Stomach (tissue), 9 donors: ENCODE data around the gene MTCH1. TPM values are rescaled to one million over a fixed set of nuclear protein-coding genes. Genes with fewer than 3 reads are reported as not detected.
"Not testable (repeated sequence)": the region's sequence is repeated elsewhere in the genome, so short reads cannot be mapped to it uniquely, and the experiment has no call there.

Experiments used
- DNase-seq, 2 donors: peaks; one replicate each; pipeline versions ENCODE4 v3.0.0 to v3.0.0-alpha.2; 2013 to 2019
- H3K27ac ChIP-seq, 5 donors: fragments of 200-600 bp in 4 of 5; sonication (generic) in 4 of 5; one replicate each; pipeline ENCODE4 v1.5.1; 2013 to 2019; ENCODE audit warnings: mild to moderate bottlenecking in 1 of 5, moderate library complexity in 1 of 5
- H3K27me3 ChIP-seq, 3 donors: fragments of 200-600 bp; sonication (generic); one replicate each; pipeline ENCODE4 v1.5.1; 2017 to 2019; ENCODE audit warnings: mixed run types in 1 of 3
- H3K36me3 ChIP-seq, 4 donors: fragments of 200-600 bp; sonication (generic); 1 replicate in 3 of 4; 2 replicates in 1 of 4; pipeline ENCODE4 v1.5.1; 2016 to 2019
- H3K4me1 ChIP-seq, 4 donors: fragments of 200-600 bp; sonication (generic); one replicate each; pipeline ENCODE4 v1.5.1; 2016 to 2019
- H3K4me3 ChIP-seq, 4 donors: fragments of 200-600 bp; sonication (generic) in 3 of 4; one replicate each; pipeline ENCODE4 v1.5.1; 2016 to 2019; ENCODE audit warnings: mild to moderate bottlenecking in 1 of 4
- H3K9me3 ChIP-seq, 4 donors: fragments of 200-600 bp; sonication (generic); one replicate each; pipeline ENCODE4 v1.5.1; 2016 to 2019
- EP300 ChIP-seq: sonication (generic); formaldehyde crosslinking; IDR thresholded peaks from one replicate; pipeline ENCODE4 v1.6.1; 2017; ENCODE audit warnings: antibody characterized with exemption
- POLR2A ChIP-seq, 4 donors: fragments of 450-650 bp; IDR thresholded peaks; one replicate each; pipeline ENCODE4 v1.6.1; 2016; ENCODE audit warnings: antibody characterized with exemption in 4 of 4, control low read depth in 2 of 4, mild to moderate bottlenecking in 1 of 4, moderate library complexity in 1 of 4
- POLR2AphosphoS5 ChIP-seq, 3 donors: sonication (generic); formaldehyde crosslinking; IDR thresholded peaks; one replicate each; pipeline ENCODE4 v1.6.1; 2016; ENCODE audit warnings: antibody characterized with exemption in 3 of 3
- WGBS, 5 donors: extraction: QIAGEN DNeasy Blood & Tissue Kit in 3 of 5; methylation state at CpG; one replicate each; pipeline versions ENCODE4 v1.1.5 to v1.1.7; 2013 to 2018; 5-methylcytosine and 5-hydroxymethylcytosine counted together
- intact Hi-C: fragments of 100-400 bp; cut with DNase I; formaldehyde crosslinking; loops from one replicate; pipeline ENCODE4 v1.15.1; 2023; ENCODE audit warnings: low total_unique reads
- polyA plus RNA-seq, 3 donors: library from polyadenylated mRNA; stranded (reverse); fragments of 200-250 nt; gene quantifications; one replicate each; pipeline ENCODE4 v1.2.3, GENCODE V29; 2013
- total RNA-seq, 5 donors: library from RNA; depleted of rRNA; stranded (reverse); fragments of >200 nt; gene quantifications; one replicate each; pipeline versions ENCODE4 v1.1.0 to v1.2.3, GENCODE V29; 2014 to 2016
- TF ChIP-seq, protein P1 (sequence below), 7 experiments: fragments of 450-650 bp in 4 of 7; fragments of 200-600 bp in 3 of 7; sonication (generic) in 3 of 7; IDR thresholded peaks; one replicate each; pipeline ENCODE4 v1.5.1; 2016 to 2019; ENCODE audit warnings: antibody characterized with exemption in 7 of 7, control low read depth in 2 of 7, mild to moderate bottlenecking in 1 of 7
- donor health status: healthy with polysubstance abuse.
- donor health status: Bipolar disorder and iron deficiency.
- donor health status: healthy.

Gene MTCH1
- total and polyA plus RNA-seq, 8 donors, result 110 to 202 (median 148) TPM

- Histone ChIP-seq H3K9me3 (no peaks in the 10 kb centered on the region), H3K27me3 (no peaks in the 10 kb centered on the region), H3K4me3 (no peak overlapping the region), H3K27ac (peak overlapping the region; percentile 48 to 87 (median 61)), H3K4me1 (peaks cover 13 to 23% (median 17%) of the 10 kb centered on the region in 4 donors), H3K36me3 (no peaks in the 10 kb centered on the region)
- DNase-seq, result no peak
- intact Hi-C loops, result no loop called here
- 64 to 73% (median 68%) methylated on average over 8 of the region's 8 CpGs for WGBS, 5 donors
- TF ChIP-seq POLR2A (IDR thresholded peaks at IDR 0.05) (no peak), EP300 (no peak), POLR2AphosphoS5 (IDR thresholded peaks at IDR 0.05) (no peak)
- TF ChIP-seq, protein P1, sequence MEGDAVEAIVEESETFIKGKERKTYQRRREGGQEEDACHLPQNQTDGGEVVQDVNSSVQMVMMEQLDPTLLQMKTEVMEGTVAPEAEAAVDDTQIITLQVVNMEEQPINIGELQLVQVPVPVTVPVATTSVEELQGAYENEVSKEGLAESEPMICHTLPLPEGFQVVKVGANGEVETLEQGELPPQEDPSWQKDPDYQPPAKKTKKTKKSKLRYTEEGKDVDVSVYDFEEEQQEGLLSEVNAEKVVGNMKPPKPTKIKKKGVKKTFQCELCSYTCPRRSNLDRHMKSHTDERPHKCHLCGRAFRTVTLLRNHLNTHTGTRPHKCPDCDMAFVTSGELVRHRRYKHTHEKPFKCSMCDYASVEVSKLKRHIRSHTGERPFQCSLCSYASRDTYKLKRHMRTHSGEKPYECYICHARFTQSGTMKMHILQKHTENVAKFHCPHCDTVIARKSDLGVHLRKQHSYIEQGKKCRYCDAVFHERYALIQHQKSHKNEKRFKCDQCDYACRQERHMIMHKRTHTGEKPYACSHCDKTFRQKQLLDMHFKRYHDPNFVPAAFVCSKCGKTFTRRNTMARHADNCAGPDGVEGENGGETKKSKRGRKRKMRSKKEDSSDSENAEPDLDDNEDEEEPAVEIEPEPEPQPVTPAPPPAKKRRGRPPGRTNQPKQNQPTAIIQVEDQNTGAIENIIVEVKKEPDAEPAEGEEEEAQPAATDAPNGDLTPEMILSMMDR (IDR thresholded peaks at IDR 0.05), result no peak
These were observed 12.7 kb upstream of the MTCH1 start for GRCh38 chr6:36998723-36999038.

GRCh38 chr6:36997811-36998722 lies 12.1 kb upstream of the MTCH1 start:
- 33 to 50% (median 46%) methylated on average over 17 to 18 of the region's 18 CpGs for WGBS, 5 donors
- Histone ChIP-seq H3K4me1 (peaks cover 13 to 23% (median 17%) of the 10 kb centered on the region in 4 donors), H3K9me3 (no peaks in the 10 kb centered on the region), H3K4me3 (no peak overlapping the region), H3K27me3 (no peaks in the 10 kb centered on the region), H3K27ac (peak overlapping the region; percentile 48 to 87 (median 61)), H3K36me3 (no peaks in the 10 kb centered on the region)
- TF ChIP-seq POLR2A (IDR thresholded peaks at IDR 0.05) (no peak), POLR2AphosphoS5 (IDR thresholded peaks at IDR 0.05) (peak in 2 of 3 donors; percentile 23 to 36)
- DNase-seq, result peak; percentile 64 to 86
- intact Hi-C loops, result no loop called here

DNA sequence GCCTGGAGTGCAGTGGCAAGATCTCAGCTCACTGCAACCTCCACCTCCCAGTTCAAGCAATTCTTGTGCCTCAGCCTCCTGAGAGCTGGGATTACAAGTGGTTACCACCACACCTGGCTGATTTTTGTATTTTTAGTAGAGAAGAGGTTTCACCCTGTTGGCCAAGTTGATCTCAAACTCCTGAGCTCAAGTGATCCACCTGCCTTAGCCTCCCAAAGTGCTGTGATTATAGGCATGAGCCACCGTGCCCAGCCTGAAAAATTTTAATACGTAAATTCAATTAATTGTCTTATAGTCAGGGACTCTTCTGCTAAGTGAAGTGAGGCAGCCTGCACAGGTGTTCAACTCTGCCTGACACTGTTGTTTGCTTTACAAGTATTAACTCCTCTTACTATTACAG lies 4.4 kb upstream of the MTCH1 start:
- H3K9me3 ChIP-seq, H3K4me3 ChIP-seq, DNase-seq, intact Hi-C loops, H3K27me3 ChIP-seq, H3K36me3 ChIP-seq, H3K27ac ChIP-seq: not testable (repeated sequence)
- 81 to 94% (median 83%) methylated on average over 2 of the region's 2 CpGs for WGBS, 5 donors
- H3K4me1 ChIP-seq, result peaks cover 8 to 14% (median 13%) of the 10 kb centered on the region in 4 donors

GRCh38 chr6:36989264-36989663 lies 3.3 kb upstream of the MTCH1 start:
- no peak for DNase-seq
- H3K9me3 ChIP-seq, result no peaks in the 10 kb centered on the region
- no peaks in the 10 kb centered on the region for H3K36me3 ChIP-seq
- H3K4me1 ChIP-seq, result peaks cover 13 to 23% (median 21%) of the 10 kb centered on the region in 4 donors
- H3K4me3 ChIP-seq, result no peak overlapping the region
- no peaks in the 10 kb centered on the region for H3K27me3 ChIP-seq
- intact Hi-C loops, result no loop called here
- H3K27ac ChIP-seq, result no peak overlapping the region
- WGBS, 5 donors, result 77 to 88% (median 86%) methylated on average over 6 of the region's 6 CpGs
- TF ChIP-seq, protein P1 (IDR thresholded peaks at IDR 0.05), result no peak
- TF ChIP-seq POLR2A (IDR thresholded peaks at IDR 0.05) (no peak), POLR2AphosphoS5 (IDR thresholded peaks at IDR 0.05) (no peak), EP300 (no peak)

- Histone ChIP-seq H3K4me3 (peak overlapping the region; percentile 91 to 100 (median 94)), H3K4me1 (peaks cover 29 to 49% (median 43%) of the 10 kb centered on the region in 4 donors), H3K36me3 (peaks cover 0 to 8% (median 4%) of the 10 kb centered on the region in 4 donors), H3K27me3 (no peaks in the 10 kb centered on the region), H3K9me3 (no peaks in the 10 kb centered on the region), H3K27ac (peak overlapping the region; percentile 97 to 99 (median 99))
- intact Hi-C loops, result no loop called here
- no peak for DNase-seq
- WGBS, 5 donors, result 0 to 4% (median 2%) methylated on average over 8 of the region's 8 CpGs
- TF ChIP-seq, protein P1 (IDR thresholded peaks at IDR 0.05), result no peak
- no peak for TF ChIP-seq POLR2AphosphoS5 (IDR thresholded peaks at IDR 0.05)
These were observed 680 bp upstream of the MTCH1 start for GRCh38 chr6:36986704-36987047.
